H9 (cell line): ENCODE data around the gene ARRB1. TPM values are rescaled to one million over a fixed set of nuclear protein-coding genes. Genes with fewer than 3 reads are reported as not detected.

Experiments used
- DNase-seq: peaks from one replicate; pipeline ENCODE4 v3.0.0-alpha.2; 2017
- H2AFZ ChIP-seq: one replicate; pipeline ENCODE4 v1.6.1; 2013; ENCODE audit warnings: mild to moderate bottlenecking, low read length, control low read depth, moderate library complexity
- H2AK5ac ChIP-seq: 2 replicates; pipeline ENCODE4 v1.6.1; 2013; ENCODE audit warnings: low read length, control low read depth, mixed read lengths; ENCODE audit not compliant: insufficient read length
- H2BK120ac ChIP-seq: one replicate; pipeline ENCODE4 v1.6.1; 2013; ENCODE audit warnings: low read depth, mild to moderate bottlenecking, low read length, control low read depth, inconsistent platforms; ENCODE audit not compliant: poor library complexity, severe bottlenecking
- H2BK12ac ChIP-seq: 2 replicates; pipeline ENCODE4 v1.6.1; 2013; ENCODE audit warnings: low read length, control low read depth, mixed read lengths, low read depth; ENCODE audit not compliant: insufficient read length
- H2BK15ac ChIP-seq: 2 replicates; pipeline ENCODE4 v1.6.1; 2013; ENCODE audit warnings: low read depth, low read length, control low read depth
- H2BK20ac ChIP-seq: one replicate; pipeline ENCODE4 v1.6.1; 2013; ENCODE audit warnings: low read depth, mild to moderate bottlenecking, low read length, control low read depth, inconsistent platforms; ENCODE audit not compliant: poor library complexity, severe bottlenecking
- H2BK5ac ChIP-seq: 2 replicates; pipeline ENCODE4 v1.6.1; 2013; ENCODE audit warnings: low read length, control low read depth, mixed read lengths; ENCODE audit not compliant: insufficient read length
- H3K14ac ChIP-seq: 2 replicates; pipeline ENCODE4 v1.6.1; 2013; ENCODE audit warnings: low read length, control low read depth; ENCODE audit not compliant: insufficient read depth
- H3K18ac ChIP-seq: 2 replicates; pipeline ENCODE4 v1.6.1; 2013; ENCODE audit warnings: low read depth, mild to moderate bottlenecking, mixed read lengths, low read length, control low read depth; ENCODE audit not compliant: insufficient read length
- H3K23ac ChIP-seq: 2 replicates; pipeline ENCODE4 v1.6.1; 2013; ENCODE audit warnings: low read length, control low read depth, mixed read lengths, low read depth; ENCODE audit not compliant: insufficient read length
- H3K23me2 ChIP-seq: 2 replicates; pipeline ENCODE4 v1.6.1; 2013; ENCODE audit warnings: low read depth, mild to moderate bottlenecking, mixed read lengths, low read length, control low read depth; ENCODE audit not compliant: insufficient read length, poor library complexity, severe bottlenecking
- H3K27ac ChIP-seq: 2 replicates; pipeline ENCODE4 v1.5.1; 2013; ENCODE audit warnings: low read length, control low read depth, mixed read lengths, low read depth; ENCODE audit not compliant: insufficient read length
- H3K27me3 ChIP-seq: 2 replicates; pipeline ENCODE4 v1.6.1; 2013; ENCODE audit warnings: low read length, control low read depth, inconsistent platforms; ENCODE audit not compliant: insufficient read depth
- H3K4ac ChIP-seq: 2 replicates; pipeline ENCODE4 v1.6.1; 2013; ENCODE audit warnings: low read depth, mild to moderate bottlenecking, control low read depth, inconsistent platforms, low read length, moderate library complexity
- H3K4me1 ChIP-seq: 2 replicates; pipeline ENCODE4 v1.6.1; 2013; ENCODE audit warnings: low read length, control low read depth, inconsistent platforms; ENCODE audit not compliant: insufficient read depth
- H3K4me2 ChIP-seq: 2 replicates; pipeline ENCODE4 v1.6.1; 2013; ENCODE audit warnings: low read length, control low read depth, mixed read lengths; ENCODE audit not compliant: insufficient read length, insufficient read depth
- H3K56ac ChIP-seq: 2 replicates; pipeline ENCODE4 v1.6.1; 2013; ENCODE audit warnings: low read depth, mild to moderate bottlenecking, mixed read lengths, low read length, control low read depth; ENCODE audit not compliant: insufficient read length
- H3K79me1 ChIP-seq: 2 replicates; pipeline ENCODE4 v1.6.1; 2013; ENCODE audit warnings: low read depth, mild to moderate bottlenecking, moderate library complexity, low read length, control low read depth, inconsistent platforms; ENCODE audit not compliant: insufficient read depth, poor library complexity, severe bottlenecking
- H3K79me2 ChIP-seq: 2 replicates; pipeline ENCODE4 v1.6.1; 2013; ENCODE audit warnings: low read length, control low read depth, inconsistent platforms; ENCODE audit not compliant: insufficient read depth
- H3K9ac ChIP-seq: 2 replicates; pipeline ENCODE4 v1.6.1; 2013; ENCODE audit warnings: low read length, control low read depth, mixed read lengths; ENCODE audit not compliant: insufficient read length; ENCODE audit errors: extremely low read depth
- H3K9me3 ChIP-seq: one replicate; pipeline ENCODE4 v1.6.1; 2013; ENCODE audit warnings: low read depth, low read length, inconsistent platforms; ENCODE audit not compliant: control insufficient read depth
- H3T11ph ChIP-seq: one replicate; pipeline ENCODE4 v1.6.1; 2013; ENCODE audit warnings: mild to moderate bottlenecking, low read length, control low read depth, inconsistent platforms
- H4K20me1 ChIP-seq: one replicate; pipeline ENCODE4 v1.6.1; 2013; ENCODE audit not compliant: control insufficient read depth, insufficient read length, insufficient read depth
- H4K5ac ChIP-seq: 2 replicates; pipeline ENCODE4 v1.6.1; 2013; ENCODE audit warnings: low read depth, mild to moderate bottlenecking, mixed read lengths, low read length, control low read depth; ENCODE audit not compliant: insufficient read length
- H4K8ac ChIP-seq: replicated peaks from 2 replicates; pipeline ENCODE4 v1.6.1; 2013; ENCODE audit warnings: low read length, control low read depth, mixed read lengths, low read depth; ENCODE audit not compliant: insufficient read length
- H4K91ac ChIP-seq: 2 replicates; pipeline ENCODE4 v1.6.1; 2013; ENCODE audit warnings: low read depth, mild to moderate bottlenecking, moderate library complexity, mixed read lengths, low read length, control low read depth; ENCODE audit not compliant: insufficient read length
- H3K27ac Mint-ChIP-seq, 3 experiments: 2 replicates in 2 of 3; 3 replicates in 1 of 3; pipeline ENCODE4 v1.8.0; 2020 to 2021; ENCODE audit warnings: mixed read lengths in 3 of 3, mild to moderate bottlenecking in 1 of 3, moderate library complexity in 1 of 3
- H3K27me3 Mint-ChIP-seq: 2 replicates; pipeline ENCODE4 v1.8.0; 2021; ENCODE audit warnings: low read depth, mild to moderate bottlenecking, moderate library complexity, mixed read lengths
- H3K36me3 Mint-ChIP-seq, 3 experiments: 2 replicates in 2 of 3; 3 replicates in 1 of 3; pipeline ENCODE4 v1.8.0; 2020 to 2021; ENCODE audit warnings: low read depth in 3 of 3, mixed read lengths in 3 of 3; ENCODE audit not compliant: insufficient read depth in 1 of 3
- H3K4me1 Mint-ChIP-seq, 2 experiments: 2 replicates each; pipeline ENCODE4 v1.8.0; 2020; ENCODE audit warnings: mixed read lengths in 2 of 2
- H3K4me3 Mint-ChIP-seq, 2 experiments: 2 replicates in 1 of 2; 3 replicates in 1 of 2; pipeline ENCODE4 v1.8.0; 2020 to 2021; ENCODE audit warnings: mild to moderate bottlenecking in 2 of 2, mixed read lengths in 2 of 2, moderate library complexity in 1 of 2
- H3K9me3 Mint-ChIP-seq, 2 experiments: 2 replicates in 1 of 2; 3 replicates in 1 of 2; pipeline ENCODE4 v1.8.0; 2020; ENCODE audit warnings: mild to moderate bottlenecking in 2 of 2, mixed read lengths in 2 of 2, moderate library complexity in 1 of 2
- CTCF ChIP-seq: fragments of 200-600 bp; sonication (generic); conservative IDR thresholded peaks from 3 replicates; pipeline ENCODE4 v1.8.0; 2021; ENCODE audit warnings: antibody characterized with exemption, mild to moderate bottlenecking
- total RNA-seq: library from RNA; stranded (reverse); gene quantifications from 2 replicates; pipeline ENCODE4 v1.2.1, GENCODE V29; 2021

ARRB1 gene
- total RNA-seq, 1 experiment from 2014 or later, result 20.6 TPM

DNA sequence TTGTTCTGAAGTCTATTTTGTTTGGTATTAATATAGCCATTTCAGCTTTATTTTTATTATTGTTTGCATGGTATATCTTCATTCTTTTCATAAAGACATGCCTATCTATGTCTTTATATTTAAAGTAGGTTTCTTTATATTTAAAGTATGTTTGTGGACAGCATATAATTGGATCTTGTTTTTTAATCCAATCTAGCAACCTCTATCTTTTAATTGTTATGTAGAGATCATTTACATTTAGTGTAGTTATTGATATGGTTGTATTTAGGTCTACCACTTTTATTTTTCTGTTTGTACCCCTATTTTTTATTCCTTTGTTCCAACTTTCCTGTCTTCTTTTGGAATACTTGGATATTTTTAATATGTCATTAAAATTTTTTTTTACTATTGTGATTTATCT is 97.1 kb downstream of the ARRB1 start:
- no peaks in the 10 kb centered on the region for H3K79me2 ChIP-seq
- H3K4ac ChIP-seq, result no peak overlapping the region
- DNase-seq, result no peak
- no peak overlapping the region for H2BK15ac ChIP-seq
- H3K27ac ChIP-seq, result no peak overlapping the region
- no peak overlapping the region for H4K91ac ChIP-seq
- H3K23me2 ChIP-seq, result no peaks in the 10 kb centered on the region
- no peak overlapping the region for H4K5ac ChIP-seq
- H3K56ac ChIP-seq, result no peak overlapping the region
- no peak overlapping the region for H3K9ac ChIP-seq
- peaks cover 13 to 15% of the 10 kb centered on the region in 2 experiments for H3K9me3 Mint-ChIP-seq
- no peak overlapping the region for H3K4me2 ChIP-seq
- H2AFZ ChIP-seq, result no peak overlapping the region
- H3K4me1 ChIP-seq, result no peaks in the 10 kb centered on the region
- H3T11ph ChIP-seq, result no peak overlapping the region
- H2BK120ac ChIP-seq, result no peak overlapping the region
- TF ChIP-seq CTCF, result no peak
- no peaks in the 10 kb centered on the region for H3K79me1 ChIP-seq
- H4K8ac ChIP-seq, result no peak overlapping the region
- H4K20me1 ChIP-seq, result no peaks in the 10 kb centered on the region
- H3K14ac ChIP-seq, result no peak overlapping the region
- H3K4me3 Mint-ChIP-seq, result no peak overlapping the region
- H3K9me3 ChIP-seq, result no peaks in the 10 kb centered on the region
- no peaks in the 10 kb centered on the region for H3K27me3 ChIP-seq
- peaks cover 25% of the 10 kb centered on the region for H3K27me3 Mint-ChIP-seq
- no peak overlapping the region for H3K27ac Mint-ChIP-seq
- H3K4me1 Mint-ChIP-seq, result no peaks in the 10 kb centered on the region
- H3K18ac ChIP-seq, result no peak overlapping the region
- H3K23ac ChIP-seq, result no peak overlapping the region
- H3K36me3 Mint-ChIP-seq, result peaks cover 0 to 2% (median 0%) of the 10 kb centered on the region in 3 experiments; a peak in 1 of 7 replicates
- no peak overlapping the region for H2AK5ac ChIP-seq
- H2BK5ac ChIP-seq, result no peak overlapping the region
- H2BK20ac ChIP-seq, result no peak overlapping the region
- no peak overlapping the region for H2BK12ac ChIP-seq
